WTC11 (cell line): Measurements from ENCODE around the gene TMEM132E. TPM values are rescaled to one million over a fixed set of nuclear protein-coding genes. Genes with fewer than 3 reads are reported as not detected.

ENCODE experiments used
- ATAC-seq: fragments of 200-7000 bp; cut with Tn5 transposase; 2 replicates; pipeline ENCODE4 v1.10.0; 2021; ENCODE audit warnings: mild to moderate bottlenecking, moderate library complexity
- CTCF ChIA-PET: fragments of 300-600 bp; sonication (Branson Sonifier 250); formaldehyde crosslinking; loops from one replicate; lab custom pipeline; 2021; ENCODE audit warnings: antibody characterized with exemption; lab: Charles Lee
- POLR2A ChIA-PET: fragments of 350-600 bp; sonication (Branson Sonifier 250); formaldehyde crosslinking; loops from one replicate; lab custom pipeline; 2021; ENCODE audit warnings: antibody characterized with exemption; lab: Charles Lee
- DNase-seq: peaks from one replicate; pipeline ENCODE4 v3.0.0; 2021; ENCODE audit warnings: low spot score
- H3K27ac Mint-ChIP-seq: 2 replicates; pipeline ENCODE4 v1.8.0; 2021; ENCODE audit warnings: mixed read lengths
- H3K27me3 Mint-ChIP-seq: 2 replicates; pipeline ENCODE4 v1.8.0; 2021; ENCODE audit warnings: low read depth, mild to moderate bottlenecking, moderate library complexity, mixed read lengths
- H3K36me3 Mint-ChIP-seq: 2 replicates; pipeline ENCODE4 v1.8.0; 2021; ENCODE audit warnings: mixed read lengths
- H3K4me1 Mint-ChIP-seq: 2 replicates; pipeline ENCODE4 v1.8.0; 2022; ENCODE audit warnings: mixed read lengths
- H3K4me3 Mint-ChIP-seq: 2 replicates; pipeline ENCODE4 v1.8.0; 2021; ENCODE audit warnings: mild to moderate bottlenecking, moderate library complexity, mixed read lengths
- H3K9me3 Mint-ChIP-seq: 2 replicates; pipeline ENCODE4 v1.8.0; 2021; ENCODE audit warnings: mixed read lengths
- ELF4 ChIP-seq: sonication (generic); formaldehyde crosslinking; IDR thresholded peaks from 2 replicates; pipeline ENCODE4 v1.8.1; 2022; ENCODE audit warnings: low read depth, mild to moderate bottlenecking, moderate library complexity, missing genetic modification reagents
- GRHL2 ChIP-seq: fragments of 250-450 bp; sonication (Bioruptor Pico); IDR thresholded peaks from 2 replicates; pipeline ENCODE4 v1.8.0; 2022; ENCODE audit warnings: mild to moderate bottlenecking, moderate library complexity; ENCODE audit not compliant: insufficient replicate concordance, severe bottlenecking
- GTF2I ChIP-seq: fragments of 250-450 bp; sonication (Bioruptor Pico); conservative IDR thresholded peaks from 2 replicates; pipeline ENCODE4 v1.4.0; 2021; ENCODE audit warnings: mild to moderate bottlenecking
- JAZF1 ChIP-seq: fragments of 250-450 bp; sonication (Bioruptor Pico); IDR thresholded peaks from 2 replicates; pipeline ENCODE4 v1.9.0; 2021; ENCODE audit warnings: moderate library complexity, mild to moderate bottlenecking, inconsistent platforms
- JUN ChIP-seq: sonication (generic); formaldehyde crosslinking; IDR thresholded peaks from 2 replicates; pipeline ENCODE4 v1.8.0; 2023; ENCODE audit warnings: mild to moderate bottlenecking, missing genetic modification reagents
- KAT7 ChIP-seq: sonication (generic); formaldehyde crosslinking; IDR thresholded peaks from 2 replicates; pipeline ENCODE4 v1.8.1; 2023; ENCODE audit warnings: missing genetic modification reagents, mild to moderate bottlenecking, borderline replicate concordance
- NFYB ChIP-seq: sonication (generic); formaldehyde crosslinking; conservative IDR thresholded peaks from 2 replicates; pipeline ENCODE4 v1.8.0; 2022; ENCODE audit warnings: low read depth, missing genetic modification reagents
- NR2C2 ChIP-seq: sonication (generic); formaldehyde crosslinking; IDR thresholded peaks from 2 replicates; pipeline ENCODE4 v1.8.0; 2022; ENCODE audit warnings: mild to moderate bottlenecking, missing genetic modification reagents
- SMAD4 ChIP-seq: sonication (generic); formaldehyde crosslinking; IDR thresholded peaks from 2 replicates; pipeline ENCODE4 v1.8.0; 2022; ENCODE audit warnings: mild to moderate bottlenecking, missing genetic modification reagents
- SP1 ChIP-seq: sonication (generic); formaldehyde crosslinking; conservative IDR thresholded peaks from 2 replicates; pipeline ENCODE4 v1.8.1; 2022; ENCODE audit warnings: missing genetic modification reagents
- TCF7 ChIP-seq: sonication (generic); formaldehyde crosslinking; IDR thresholded peaks from 2 replicates; pipeline ENCODE4 v1.8.0; 2022; ENCODE audit warnings: mild to moderate bottlenecking, low read depth, missing genetic modification reagents, moderate library complexity
- TEAD4 ChIP-seq: sonication (generic); formaldehyde crosslinking; IDR thresholded peaks from 2 replicates; pipeline ENCODE4 v1.8.0; 2022; ENCODE audit warnings: mild to moderate bottlenecking, missing genetic modification reagents
- ZBTB21 ChIP-seq: sonication (generic); formaldehyde crosslinking; IDR thresholded peaks from 2 replicates; pipeline ENCODE4 v1.8.1; 2023; ENCODE audit warnings: mild to moderate bottlenecking, missing genetic modification reagents, borderline replicate concordance
- total RNA-seq: library from RNA; stranded (reverse); gene quantifications from 3 replicates; pipeline ENCODE4 v1.2.3, GENCODE V29; 2021
- TF ChIP-seq, protein P1 (sequence below): sonication (generic); formaldehyde crosslinking; IDR thresholded peaks from 2 replicates; pipeline ENCODE4 v1.8.0; 2022; ENCODE audit warnings: mild to moderate bottlenecking, missing genetic modification reagents
- TF ChIP-seq, protein P2 (sequence below): sonication (generic); formaldehyde crosslinking; IDR thresholded peaks from 2 replicates; pipeline ENCODE4 v1.8.1; 2022; ENCODE audit warnings: mild to moderate bottlenecking, moderate library complexity, missing genetic modification reagents
- TF ChIP-seq, protein P3 (sequence below): sonication (generic); formaldehyde crosslinking; IDR thresholded peaks from 2 replicates; pipeline ENCODE4 v1.8.0; 2022; ENCODE audit warnings: mild to moderate bottlenecking, missing genetic modification reagents
- TF ChIP-seq, protein P4 (sequence below): sonication (generic); formaldehyde crosslinking; IDR thresholded peaks from 2 replicates; pipeline ENCODE4 v1.8.0; 2022; ENCODE audit warnings: missing genetic modification reagents
- TF ChIP-seq, protein P5 (sequence below): sonication (generic); formaldehyde crosslinking; IDR thresholded peaks from 2 replicates; pipeline ENCODE4 v1.8.0; 2023; ENCODE audit warnings: missing genetic modification reagents, mild to moderate bottlenecking, borderline replicate concordance

TMEM132E gene
- total RNA-seq, 1 experiment from 2014 or later: 1.2 TPM

DNA sequence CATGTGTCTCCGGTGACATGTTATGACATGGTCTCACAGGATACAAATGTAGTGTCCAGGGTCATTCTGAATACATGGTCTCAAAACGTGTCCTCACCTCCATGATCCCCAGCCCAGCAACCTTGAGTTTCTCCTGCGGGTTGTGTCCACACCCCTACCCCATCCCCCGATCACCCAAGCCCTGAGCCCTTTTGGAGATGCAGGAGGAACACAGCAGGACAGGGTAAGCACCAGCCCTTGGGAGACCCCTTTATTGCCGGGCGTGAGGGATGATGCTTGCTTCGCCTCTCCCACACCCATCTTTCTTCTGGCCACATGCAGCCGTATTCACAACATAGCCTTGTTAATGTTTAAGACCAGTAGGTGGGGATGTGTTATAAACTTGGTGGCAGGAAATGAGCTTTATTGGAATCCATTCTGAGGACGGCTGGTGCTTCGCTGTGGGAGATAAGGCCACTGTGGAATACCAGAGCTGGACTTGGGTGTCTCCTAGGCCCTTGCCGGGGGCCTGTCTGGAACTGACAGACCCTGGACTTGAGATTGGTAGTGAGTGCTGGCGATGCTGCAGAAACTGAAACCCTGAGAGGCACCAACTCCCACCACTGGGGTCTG, 5.5 kb downstream of the TMEM132E start:
- DNase-seq (no peak), ATAC-seq (no peak)
- TF ChIP-seq TEAD4 (CRISPR knock-in tag) (no peak), ZBTB21 (CRISPR knock-in tag) (no peak), JAZF1 (no peak), TCF7 (CRISPR knock-in tag) (no peak), ELF4 (CRISPR knock-in tag) (no peak)
- TF ChIP-seq, protein P1, sequence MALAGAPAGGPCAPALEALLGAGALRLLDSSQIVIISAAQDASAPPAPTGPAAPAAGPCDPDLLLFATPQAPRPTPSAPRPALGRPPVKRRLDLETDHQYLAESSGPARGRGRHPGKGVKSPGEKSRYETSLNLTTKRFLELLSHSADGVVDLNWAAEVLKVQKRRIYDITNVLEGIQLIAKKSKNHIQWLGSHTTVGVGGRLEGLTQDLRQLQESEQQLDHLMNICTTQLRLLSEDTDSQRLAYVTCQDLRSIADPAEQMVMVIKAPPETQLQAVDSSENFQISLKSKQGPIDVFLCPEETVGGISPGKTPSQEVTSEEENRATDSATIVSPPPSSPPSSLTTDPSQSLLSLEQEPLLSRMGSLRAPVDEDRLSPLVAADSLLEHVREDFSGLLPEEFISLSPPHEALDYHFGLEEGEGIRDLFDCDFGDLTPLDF (CRISPR knock-in tag): no peak
- TF ChIP-seq, protein P2, sequence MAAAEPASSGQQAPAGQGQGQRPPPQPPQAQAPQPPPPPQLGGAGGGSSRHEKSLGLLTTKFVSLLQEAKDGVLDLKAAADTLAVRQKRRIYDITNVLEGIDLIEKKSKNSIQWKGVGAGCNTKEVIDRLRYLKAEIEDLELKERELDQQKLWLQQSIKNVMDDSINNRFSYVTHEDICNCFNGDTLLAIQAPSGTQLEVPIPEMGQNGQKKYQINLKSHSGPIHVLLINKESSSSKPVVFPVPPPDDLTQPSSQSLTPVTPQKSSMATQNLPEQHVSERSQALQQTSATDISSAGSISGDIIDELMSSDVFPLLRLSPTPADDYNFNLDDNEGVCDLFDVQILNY (CRISPR knock-in tag): no peak
- Mint-ChIP-seq H3K4me3 (no peak overlapping the region), H3K9me3 (no peaks in the 10 kb centered on the region), H3K4me1 (peaks cover 11% of the 10 kb centered on the region), H3K36me3 (no peaks in the 10 kb centered on the region), H3K27ac (no peak overlapping the region), H3K27me3 (peaks cover 97% of the 10 kb centered on the region)
- ChIA-PET POLR2A (interaction anchor here (1.0 kb wide), 1 partner anchor 308 kb away, joined by 5 read pairs; no protein-coding TSS in a partner anchor), CTCF (interaction anchor here (0.6 to 1.8 kb wide), 17 partner anchors 10 to 298 kb away, joined by 3 to 23 read pairs (median 4); no protein-coding TSS in a partner anchor)

DNA sequence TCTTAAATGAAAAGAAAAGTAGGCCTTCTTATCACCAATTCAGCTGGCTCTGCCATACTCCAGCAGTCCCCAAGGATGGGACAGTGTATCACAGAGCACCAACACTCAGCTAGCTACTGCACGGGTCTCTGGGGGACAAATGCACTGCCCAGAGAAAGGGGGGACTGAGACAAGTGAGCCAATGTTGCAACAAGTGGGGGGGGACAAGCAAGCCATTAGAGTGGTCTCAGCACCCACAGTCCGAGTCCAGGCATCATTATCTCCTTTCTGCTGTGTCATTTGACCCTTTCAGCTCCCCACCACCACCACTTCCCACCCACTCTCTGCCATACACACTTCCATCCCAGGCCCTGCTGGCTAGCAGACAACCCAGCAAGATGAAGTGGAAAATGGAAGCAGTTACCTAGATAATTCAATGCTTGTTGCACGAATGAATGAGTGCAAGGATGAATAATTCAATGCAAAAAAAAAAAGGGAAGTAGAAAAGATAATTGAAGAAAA, 7.0 kb downstream of the TMEM132E start:
- no peak for DNase-seq
- H3K27ac Mint-ChIP-seq: no peak overlapping the region
- no peak overlapping the region for H3K4me3 Mint-ChIP-seq
- TF ChIP-seq GTF2I (CRISPR knock-in tag) (no peak), NFYB (CRISPR knock-in tag) (no peak)
- no peaks in the 10 kb centered on the region for H3K9me3 Mint-ChIP-seq
- peaks cover 9% of the 10 kb centered on the region for H3K4me1 Mint-ChIP-seq
- ChIA-PET CTCF (interaction anchor here (0.7 to 1.3 kb wide), 4 partner anchors 18 to 145 kb away, joined by 3 to 4 read pairs (median 3); no protein-coding TSS in a partner anchor), POLR2A (no interaction called here)
- H3K27me3 Mint-ChIP-seq: peaks cover 95% of the 10 kb centered on the region
- no peak for ATAC-seq
- H3K36me3 Mint-ChIP-seq: no peaks in the 10 kb centered on the region

DNA sequence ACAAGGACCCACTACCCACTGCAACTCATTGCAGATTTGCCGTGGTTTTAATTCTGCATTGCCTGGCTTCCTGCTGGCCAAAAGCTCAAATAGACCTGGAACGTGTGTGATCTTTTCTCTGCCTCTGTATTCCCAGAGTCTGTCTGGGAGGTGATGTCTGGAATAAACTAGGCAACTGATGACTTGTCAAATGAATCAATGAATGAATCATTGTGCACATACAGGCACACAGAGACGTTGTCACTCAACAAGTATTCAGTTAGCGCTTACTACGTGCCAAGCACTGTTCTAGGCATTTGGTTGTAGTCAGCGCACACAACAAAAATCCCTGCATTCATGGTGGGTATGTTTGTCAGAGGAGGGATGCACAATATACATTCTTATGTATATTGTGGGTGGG, 8.9 kb downstream of the TMEM132E start:
- H3K9me3 Mint-ChIP-seq: no peaks in the 10 kb centered on the region
- ChIA-PET CTCF (no interaction called here), POLR2A (interaction anchor here (1.0 kb wide), 1 partner anchor 25 kb away, joined by 3 read pairs; no protein-coding TSS in a partner anchor)
- ATAC-seq (no peak), DNase-seq (no peak)
- no peak overlapping the region for H3K27ac Mint-ChIP-seq
- H3K4me1 Mint-ChIP-seq: peaks cover 5% of the 10 kb centered on the region; the same call in 1 of the 2 replicates
- no peak overlapping the region for H3K4me3 Mint-ChIP-seq
- peaks cover 82% of the 10 kb centered on the region for H3K27me3 Mint-ChIP-seq
- H3K36me3 Mint-ChIP-seq: no peaks in the 10 kb centered on the region
- TF ChIP-seq JUN (CRISPR knock-in tag) (no peak), SP1 (CRISPR knock-in tag) (no peak), GRHL2 (CRISPR knock-in tag) (no peak), SMAD4 (CRISPR knock-in tag) (no peak), GTF2I (CRISPR knock-in tag) (no peak), NR2C2 (CRISPR knock-in tag) (no peak), KAT7 (no peak)
- TF ChIP-seq, protein P3, sequence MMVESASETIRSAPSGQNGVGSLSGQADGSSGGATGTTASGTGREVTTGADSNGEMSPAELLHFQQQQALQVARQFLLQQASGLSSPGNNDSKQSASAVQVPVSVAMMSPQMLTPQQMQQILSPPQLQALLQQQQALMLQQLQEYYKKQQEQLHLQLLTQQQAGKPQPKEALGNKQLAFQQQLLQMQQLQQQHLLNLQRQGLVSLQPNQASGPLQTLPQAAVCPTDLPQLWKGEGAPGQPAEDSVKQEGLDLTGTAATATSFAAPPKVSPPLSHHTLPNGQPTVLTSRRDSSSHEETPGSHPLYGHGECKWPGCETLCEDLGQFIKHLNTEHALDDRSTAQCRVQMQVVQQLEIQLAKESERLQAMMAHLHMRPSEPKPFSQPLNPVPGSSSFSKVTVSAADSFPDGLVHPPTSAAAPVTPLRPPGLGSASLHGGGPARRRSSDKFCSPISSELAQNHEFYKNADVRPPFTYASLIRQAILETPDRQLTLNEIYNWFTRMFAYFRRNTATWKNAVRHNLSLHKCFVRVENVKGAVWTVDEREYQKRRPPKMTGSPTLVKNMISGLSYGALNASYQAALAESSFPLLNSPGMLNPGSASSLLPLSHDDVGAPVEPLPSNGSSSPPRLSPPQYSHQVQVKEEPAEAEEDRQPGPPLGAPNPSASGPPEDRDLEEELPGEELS (CRISPR knock-in tag): no peak
- TF ChIP-seq, protein P4, sequence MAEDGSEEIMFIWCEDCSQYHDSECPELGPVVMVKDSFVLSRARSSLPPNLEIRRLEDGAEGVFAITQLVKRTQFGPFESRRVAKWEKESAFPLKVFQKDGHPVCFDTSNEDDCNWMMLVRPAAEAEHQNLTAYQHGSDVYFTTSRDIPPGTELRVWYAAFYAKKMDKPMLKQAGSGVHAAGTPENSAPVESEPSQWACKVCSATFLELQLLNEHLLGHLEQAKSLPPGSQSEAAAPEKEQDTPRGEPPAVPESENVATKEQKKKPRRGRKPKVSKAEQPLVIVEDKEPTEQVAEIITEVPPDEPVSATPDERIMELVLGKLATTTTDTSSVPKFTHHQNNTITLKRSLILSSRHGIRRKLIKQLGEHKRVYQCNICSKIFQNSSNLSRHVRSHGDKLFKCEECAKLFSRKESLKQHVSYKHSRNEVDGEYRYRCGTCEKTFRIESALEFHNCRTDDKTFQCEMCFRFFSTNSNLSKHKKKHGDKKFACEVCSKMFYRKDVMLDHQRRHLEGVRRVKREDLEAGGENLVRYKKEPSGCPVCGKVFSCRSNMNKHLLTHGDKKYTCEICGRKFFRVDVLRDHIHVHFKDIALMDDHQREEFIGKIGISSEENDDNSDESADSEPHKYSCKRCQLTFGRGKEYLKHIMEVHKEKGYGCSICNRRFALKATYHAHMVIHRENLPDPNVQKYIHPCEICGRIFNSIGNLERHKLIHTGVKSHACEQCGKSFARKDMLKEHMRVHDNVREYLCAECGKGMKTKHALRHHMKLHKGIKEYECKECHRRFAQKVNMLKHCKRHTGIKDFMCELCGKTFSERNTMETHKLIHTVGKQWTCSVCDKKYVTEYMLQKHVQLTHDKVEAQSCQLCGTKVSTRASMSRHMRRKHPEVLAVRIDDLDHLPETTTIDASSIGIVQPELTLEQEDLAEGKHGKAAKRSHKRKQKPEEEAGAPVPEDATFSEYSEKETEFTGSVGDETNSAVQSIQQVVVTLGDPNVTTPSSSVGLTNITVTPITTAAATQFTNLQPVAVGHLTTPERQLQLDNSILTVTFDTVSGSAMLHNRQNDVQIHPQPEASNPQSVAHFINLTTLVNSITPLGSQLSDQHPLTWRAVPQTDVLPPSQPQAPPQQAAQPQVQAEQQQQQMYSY (CRISPR knock-in tag): no peak
- TF ChIP-seq, protein P5, sequence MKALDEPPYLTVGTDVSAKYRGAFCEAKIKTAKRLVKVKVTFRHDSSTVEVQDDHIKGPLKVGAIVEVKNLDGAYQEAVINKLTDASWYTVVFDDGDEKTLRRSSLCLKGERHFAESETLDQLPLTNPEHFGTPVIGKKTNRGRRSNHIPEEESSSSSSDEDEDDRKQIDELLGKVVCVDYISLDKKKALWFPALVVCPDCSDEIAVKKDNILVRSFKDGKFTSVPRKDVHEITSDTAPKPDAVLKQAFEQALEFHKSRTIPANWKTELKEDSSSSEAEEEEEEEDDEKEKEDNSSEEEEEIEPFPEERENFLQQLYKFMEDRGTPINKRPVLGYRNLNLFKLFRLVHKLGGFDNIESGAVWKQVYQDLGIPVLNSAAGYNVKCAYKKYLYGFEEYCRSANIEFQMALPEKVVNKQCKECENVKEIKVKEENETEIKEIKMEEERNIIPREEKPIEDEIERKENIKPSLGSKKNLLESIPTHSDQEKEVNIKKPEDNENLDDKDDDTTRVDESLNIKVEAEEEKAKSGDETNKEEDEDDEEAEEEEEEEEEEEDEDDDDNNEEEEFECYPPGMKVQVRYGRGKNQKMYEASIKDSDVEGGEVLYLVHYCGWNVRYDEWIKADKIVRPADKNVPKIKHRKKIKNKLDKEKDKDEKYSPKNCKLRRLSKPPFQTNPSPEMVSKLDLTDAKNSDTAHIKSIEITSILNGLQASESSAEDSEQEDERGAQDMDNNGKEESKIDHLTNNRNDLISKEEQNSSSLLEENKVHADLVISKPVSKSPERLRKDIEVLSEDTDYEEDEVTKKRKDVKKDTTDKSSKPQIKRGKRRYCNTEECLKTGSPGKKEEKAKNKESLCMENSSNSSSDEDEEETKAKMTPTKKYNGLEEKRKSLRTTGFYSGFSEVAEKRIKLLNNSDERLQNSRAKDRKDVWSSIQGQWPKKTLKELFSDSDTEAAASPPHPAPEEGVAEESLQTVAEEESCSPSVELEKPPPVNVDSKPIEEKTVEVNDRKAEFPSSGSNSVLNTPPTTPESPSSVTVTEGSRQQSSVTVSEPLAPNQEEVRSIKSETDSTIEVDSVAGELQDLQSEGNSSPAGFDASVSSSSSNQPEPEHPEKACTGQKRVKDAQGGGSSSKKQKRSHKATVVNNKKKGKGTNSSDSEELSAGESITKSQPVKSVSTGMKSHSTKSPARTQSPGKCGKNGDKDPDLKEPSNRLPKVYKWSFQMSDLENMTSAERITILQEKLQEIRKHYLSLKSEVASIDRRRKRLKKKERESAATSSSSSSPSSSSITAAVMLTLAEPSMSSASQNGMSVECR (CRISPR knock-in tag): no peak
- TF ChIP-seq, all 79 proteins: peak for 0
